DND-41 (cell line): ENCODE data around the gene PPP2R3C.

Experiments
- ATAC-seq: fragments of 200-7000 bp; cut with Tn5 transposase; 3 replicates; pipeline ENCODE4 v1.9.1; 2021; ENCODE audit warnings: low read depth; ENCODE audit not compliant: insufficient read depth
- DNase-seq: peaks from one replicate; pipeline ENCODE4 v3.0.0-alpha.2; 2020
- H2AFZ ChIP-seq: 2 replicates; pipeline ENCODE4 v1.6.0; 2012; ENCODE audit warnings: low read depth, low read length
- H3K27ac ChIP-seq: 2 replicates; pipeline ENCODE4 v1.5.1; 2012; ENCODE audit warnings: low read length, inconsistent platforms
- H3K27me3 ChIP-seq: fragments of 200-600 bp; sonication (generic); 2 replicates; pipeline ENCODE4 v1.6.0; 2012; ENCODE audit warnings: low read length, mild to moderate bottlenecking, inconsistent platforms; ENCODE audit not compliant: insufficient read depth, poor library complexity
- H3K36me3 ChIP-seq: 2 replicates; pipeline ENCODE4 v1.5.1; 2012; ENCODE audit warnings: low read length, inconsistent platforms; ENCODE audit not compliant: insufficient read depth
- H3K4me1 ChIP-seq: 2 replicates; pipeline ENCODE4 v1.5.1; 2012; ENCODE audit warnings: mild to moderate bottlenecking, low read length; ENCODE audit not compliant: insufficient read depth
- H3K4me2 ChIP-seq: 2 replicates; pipeline ENCODE4 v1.6.0; 2012; ENCODE audit warnings: mild to moderate bottlenecking, moderate library complexity, low read length, inconsistent platforms; ENCODE audit not compliant: insufficient read depth
- H3K4me3 ChIP-seq, 2 experiments: fragments of 200-600 bp in 1 of 2; shearing (Covaris generic) in 1 of 2; 2 replicates each; pipeline ENCODE4 v1.5.1; 2012 to 2016; ENCODE audit warnings: inconsistent platforms in 2 of 2, low read length in 2 of 2, mild to moderate bottlenecking in 2 of 2, low read depth in 1 of 2, moderate library complexity in 1 of 2
- H3K79me2 ChIP-seq: 2 replicates; pipeline ENCODE4 v1.6.0; 2012; ENCODE audit warnings: low read length, inconsistent platforms; ENCODE audit not compliant: insufficient read depth
- H3K9ac ChIP-seq: 2 replicates; pipeline ENCODE4 v1.6.0; 2012; ENCODE audit warnings: low read depth, mild to moderate bottlenecking, inconsistent platforms, low read length, moderate library complexity
- H3K9me3 ChIP-seq: 2 replicates; pipeline ENCODE4 v1.5.1; 2012; ENCODE audit warnings: low read length, moderate library complexity, mild to moderate bottlenecking, inconsistent platforms; ENCODE audit not compliant: insufficient read depth, severe bottlenecking
- H4K20me1 ChIP-seq: 2 replicates; pipeline ENCODE4 v1.6.0; 2012; ENCODE audit warnings: low read length; ENCODE audit not compliant: insufficient read depth
- CTCF ChIP-seq: IDR thresholded peaks from 2 replicates; pipeline ENCODE4 v1.5.1; 2012; ENCODE audit warnings: borderline replicate concordance, low read length, moderate library complexity, mild to moderate bottlenecking; ENCODE audit not compliant: poor library complexity, severe bottlenecking; ENCODE audit errors: extremely low read depth
- EZH2 ChIP-seq: IDR thresholded peaks from 3 replicates; pipeline ENCODE4 v1.6.1; 2012; ENCODE audit warnings: borderline replicate concordance, low read depth, mild to moderate bottlenecking, moderate library complexity, low read length, inconsistent platforms; ENCODE audit not compliant: severe bottlenecking

PPP2R3C gene

GRCh38 chr14:35122696-35123387 is 1.1 kb upstream of the PPP2R3C start:
- Histone ChIP-seq H3K27me3 (no peaks in the 10 kb centered on the region), H3K4me3 (peak overlapping the region; percentile 62 to 84; a peak in 3 of 4 replicates), H3K4me1 (peaks cover 73% of the 10 kb centered on the region), H3K9ac (peak overlapping the region; percentile 83), H4K20me1 (no peaks in the 10 kb centered on the region), H3K4me2 (peak overlapping the region; percentile 72), H3K79me2 (peaks cover 66% of the 10 kb centered on the region), H3K27ac (peak overlapping the region; percentile 98), H2AFZ (peak overlapping the region; percentile 88), H3K9me3 (no peaks in the 10 kb centered on the region), H3K36me3 (peaks cover 17% of the 10 kb centered on the region; the same call in 1 of the 2 replicates)
- no peak for DNase-seq
- ATAC-seq: no peak
- TF ChIP-seq CTCF (no peak), EZH2 (no peak)

DNA sequence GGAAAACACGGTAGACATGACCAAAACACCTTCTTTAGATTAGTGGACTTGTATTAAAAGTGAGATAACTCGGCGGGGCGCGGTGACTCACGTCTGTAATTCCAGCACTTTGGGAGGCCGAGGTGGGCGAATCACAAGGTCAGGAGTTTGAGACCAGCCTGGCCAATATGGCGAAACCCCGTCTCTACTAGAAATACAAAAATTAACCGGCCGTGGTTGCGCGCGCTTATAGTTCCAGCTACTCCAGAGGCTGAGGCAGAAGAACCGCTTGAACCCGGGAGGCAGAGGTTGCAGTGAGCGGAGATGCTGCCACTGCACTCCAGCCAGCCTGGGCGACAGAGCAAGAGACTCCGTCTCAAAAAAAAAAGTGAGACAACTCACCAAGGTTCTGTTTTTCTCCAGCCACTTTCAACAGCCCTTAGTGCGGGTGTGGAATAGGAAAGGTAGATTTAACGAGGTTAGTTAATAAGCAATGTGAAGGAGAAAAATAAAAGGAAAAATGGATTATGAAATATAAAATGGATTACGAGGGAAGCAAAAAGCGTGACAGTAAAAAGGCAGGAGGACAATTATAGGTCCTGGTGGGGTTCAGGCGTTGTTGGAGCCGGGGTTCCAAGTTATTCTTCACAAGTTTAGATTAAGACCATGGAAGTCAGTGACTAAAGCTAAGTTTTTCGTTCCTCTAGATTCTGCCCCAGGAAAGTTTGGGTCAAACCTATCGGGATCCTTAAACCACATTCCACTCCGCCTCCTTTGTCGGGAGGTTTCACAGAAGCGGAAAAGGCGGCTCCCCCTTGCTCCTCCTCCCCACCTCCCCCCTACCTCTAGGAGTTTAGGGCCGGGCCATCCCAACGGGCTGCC is 534 bp downstream of the PPP2R3C start:
- TF ChIP-seq CTCF (no peak), EZH2 (no peak)
- no peaks in the 10 kb centered on the region for H3K9me3 ChIP-seq
- no peaks in the 10 kb centered on the region for H3K27me3 ChIP-seq
- DNase-seq (peak; percentile 37), ATAC-seq (no peak)
- H2AFZ ChIP-seq: peak overlapping the region; percentile 88
- peaks cover 21% of the 10 kb centered on the region; the same call in 1 of the 2 replicates for H3K36me3 ChIP-seq
- H3K27ac ChIP-seq: peak overlapping the region; percentile 98
- peak overlapping the region; percentile 72 for H3K4me2 ChIP-seq
- peak overlapping the region; percentile 62 to 84 for H3K4me3 ChIP-seq
- H3K79me2 ChIP-seq: peaks cover 78% of the 10 kb centered on the region
- H4K20me1 ChIP-seq: peaks cover 4% of the 10 kb centered on the region; the same call in 1 of the 2 replicates
- peak overlapping the region; percentile 83 for H3K9ac ChIP-seq
- H3K4me1 ChIP-seq: peaks cover 66% of the 10 kb centered on the region

DNA sequence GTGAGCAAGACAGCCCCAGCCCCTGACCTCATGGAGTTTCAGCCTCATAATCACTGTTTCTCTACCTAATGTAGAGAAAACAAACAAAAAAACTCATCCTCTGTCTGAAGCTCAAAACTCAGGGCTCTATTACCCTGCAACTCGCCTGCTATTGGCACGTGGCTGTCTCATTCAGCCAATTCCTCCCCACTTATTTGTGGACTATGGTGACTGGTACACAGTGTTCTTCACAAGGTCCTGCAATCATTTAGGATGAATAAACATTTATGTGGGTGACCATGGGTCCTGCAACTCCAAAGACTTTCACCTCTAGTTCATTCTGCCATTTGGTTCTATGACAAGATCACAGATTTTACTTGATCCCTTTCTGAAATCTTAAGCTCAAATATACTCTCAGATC is 4.7 kb downstream of the PPP2R3C start:
- ATAC-seq (no peak), DNase-seq (no peak)
- H3K79me2 ChIP-seq: peaks cover 77% of the 10 kb centered on the region
- no peak overlapping the region for H2AFZ ChIP-seq
- peaks cover 4% of the 10 kb centered on the region; the same call in 1 of the 2 replicates for H4K20me1 ChIP-seq
- no peak overlapping the region for H3K27ac ChIP-seq
- H3K36me3 ChIP-seq: peaks cover 52% of the 10 kb centered on the region
- no peak overlapping the region for H3K4me3 ChIP-seq
- no peaks in the 10 kb centered on the region for H3K27me3 ChIP-seq
- TF ChIP-seq CTCF (no peak), EZH2 (no peak)
- H3K4me1 ChIP-seq: peaks cover 32% of the 10 kb centered on the region
- peak overlapping the region; percentile 19; the same call in 1 of the 2 replicates for H3K4me2 ChIP-seq
- H3K9me3 ChIP-seq: no peaks in the 10 kb centered on the region
- H3K9ac ChIP-seq: no peak overlapping the region
